Measurements from ENCODE around the gene MAD2L2.

The MAD2L2 gene

GRCh38 chr1:11681071-11681771, at the start of gene MAD2L2:
Gene MAD2L2 (minus strand): TSS chr1:11681148. CDS start chr1:11680601, 547 bp downstream.
- DNase-seq (ENCODE audit: low spot score) = peak; percentile 96

GRCh38 chr1:11730429-11730891, 49.5 kb upstream of the MAD2L2 start:
- peak; percentile 66 for DNase-seq (ENCODE audit: low spot score)

- no peak for DNase-seq (ENCODE audit: low spot score)
These were observed 48.8 kb upstream of the MAD2L2 start for GRCh38 chr1:11729498-11730428.

GRCh38 chr1:11729155-11729497, 48.2 kb upstream of the MAD2L2 start:
- DNase-seq (ENCODE audit: low spot score) = no peak

- no peak for DNase-seq (ENCODE audit: low spot score)
These were observed 47.3 kb upstream of the MAD2L2 start for GRCh38 chr1:11728126-11728806.

GRCh38 chr1:11727119-11727518, 46.2 kb upstream of the MAD2L2 start:
- DNase-seq (ENCODE audit: low spot score) = no peak

- DNase-seq (ENCODE audit: low spot score) = no peak
These were observed 44.7 kb upstream of the MAD2L2 start for GRCh38 chr1:11725616-11726015.

GRCh38 chr1:11722538-11722937, 41.6 kb upstream of the MAD2L2 start:
- no peak for DNase-seq (ENCODE audit: low spot score)

GRCh38 chr1:11721311-11721710, 40.4 kb upstream of the MAD2L2 start:
- DNase-seq (ENCODE audit: low spot score) = no peak

GRCh38 chr1:11720525-11720924, 39.6 kb upstream of the MAD2L2 start:
- no peak for DNase-seq (ENCODE audit: low spot score)

GRCh38 chr1:11720033-11720376, 39.1 kb upstream of the MAD2L2 start:
- no peak for DNase-seq (ENCODE audit: low spot score)

- DNase-seq (ENCODE audit: low spot score) = peak; percentile 66
These were observed 38.5 kb upstream of the MAD2L2 start for GRCh38 chr1:11719313-11720032.

- DNase-seq (ENCODE audit: low spot score) = no peak
These were observed 34.1 kb upstream of the MAD2L2 start for GRCh38 chr1:11714831-11715575.

- no peak for DNase-seq (ENCODE audit: low spot score)
These were observed 32.1 kb upstream of the MAD2L2 start for GRCh38 chr1:11713095-11713494.

GRCh38 chr1:11712285-11712684, 31.3 kb upstream of the MAD2L2 start:
- no peak for DNase-seq (ENCODE audit: low spot score)

- DNase-seq (ENCODE audit: low spot score) = no peak
These were observed 30.5 kb upstream of the MAD2L2 start for GRCh38 chr1:11711490-11711889.

GRCh38 chr1:11708554-11709350, 27.8 kb upstream of the MAD2L2 start:
- DNase-seq (ENCODE audit: low spot score) = no peak

GRCh38 chr1:11707621-11708276, 26.8 kb upstream of the MAD2L2 start:
- no peak for DNase-seq (ENCODE audit: low spot score)

GRCh38 chr1:11706292-11706691, 25.3 kb upstream of the MAD2L2 start:
- DNase-seq (ENCODE audit: low spot score) = no peak

GRCh38 chr1:11705596-11705995, 24.6 kb upstream of the MAD2L2 start:
- DNase-seq (ENCODE audit: low spot score) = no peak
